GM19099 (cell line): ENCODE data around the gene FMN2.

ENCODE experiments used
- POLR2A ChIP-seq: IDR thresholded peaks from 3 replicates; pipeline ENCODE4 v1.6.1; 2011; ENCODE audit warnings: low read depth; ENCODE audit not compliant: insufficient read length; ENCODE audit errors: extremely low read depth

FMN2 gene

GRCh38 chr1:240362826-240363225, 271.1 kb downstream of the FMN2 start:
- TF ChIP-seq POLR2A = no peak

- TF ChIP-seq POLR2A = no peak
These were observed 271.6 kb downstream of the FMN2 start for GRCh38 chr1:240363315-240363714.

GRCh38 chr1:240363914-240364313, 272.2 kb downstream of the FMN2 start:
- TF ChIP-seq POLR2A = no peak

- TF ChIP-seq POLR2A = no peak
These were observed 275.0 kb downstream of the FMN2 start for GRCh38 chr1:240366636-240367035.

GRCh38 chr1:240385551-240385950, 293.9 kb downstream of the FMN2 start:
- no peak for TF ChIP-seq POLR2A

- TF ChIP-seq POLR2A = no peak
These were observed 294.6 kb downstream of the FMN2 start for GRCh38 chr1:240385985-240386978.

GRCh38 chr1:240387051-240387450, 295.4 kb downstream of the FMN2 start:
- TF ChIP-seq POLR2A = no peak

GRCh38 chr1:240391660-240392260, 300.1 kb downstream of the FMN2 start:
- no peak for TF ChIP-seq POLR2A

GRCh38 chr1:240394353-240394752, 302.7 kb downstream of the FMN2 start:
- TF ChIP-seq POLR2A = no peak

- no peak for TF ChIP-seq POLR2A
These were observed 303.7 kb downstream of the FMN2 start for GRCh38 chr1:240395336-240395735.

GRCh38 chr1:240399381-240399780, 307.7 kb downstream of the FMN2 start:
- no peak for TF ChIP-seq POLR2A

GRCh38 chr1:240401731-240402130, 310.0 kb downstream of the FMN2 start:
- TF ChIP-seq POLR2A = no peak

GRCh38 chr1:240402326-240402725, 310.6 kb downstream of the FMN2 start:
- no peak for TF ChIP-seq POLR2A

- TF ChIP-seq POLR2A = no peak
These were observed 312.6 kb downstream of the FMN2 start for GRCh38 chr1:240404286-240404685.

GRCh38 chr1:240405751-240406150, 314.1 kb downstream of the FMN2 start:
- TF ChIP-seq POLR2A = no peak

- no peak for TF ChIP-seq POLR2A
These were observed 315.7 kb downstream of the FMN2 start for GRCh38 chr1:240407407-240407806.
